Measurements from ENCODE around the gene C17orf107.

The C17orf107 gene

DNA sequence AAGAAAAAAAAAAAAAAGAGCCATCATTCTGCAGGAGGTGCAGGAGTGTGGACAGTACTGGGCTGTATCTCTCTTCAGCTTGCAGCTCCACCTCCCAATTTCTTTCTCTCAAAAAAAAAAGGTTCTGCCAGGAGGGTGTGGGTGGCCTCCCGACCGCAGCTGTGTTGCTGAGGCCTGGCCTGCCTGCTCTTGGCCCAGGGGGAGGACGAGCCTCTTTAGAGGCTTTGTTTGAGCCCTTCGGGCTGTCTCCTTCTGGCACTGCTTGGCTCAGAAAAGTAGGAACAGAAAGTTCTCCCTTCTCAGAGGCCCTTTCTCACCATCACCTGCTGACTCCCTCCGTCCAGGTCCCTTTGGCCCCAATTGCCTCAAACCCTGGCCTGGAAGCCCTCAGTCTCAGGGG is 22.2 kb upstream of the C17orf107 start:
- DNase-seq (ENCODE audit: low spot score): no peak

DNA sequence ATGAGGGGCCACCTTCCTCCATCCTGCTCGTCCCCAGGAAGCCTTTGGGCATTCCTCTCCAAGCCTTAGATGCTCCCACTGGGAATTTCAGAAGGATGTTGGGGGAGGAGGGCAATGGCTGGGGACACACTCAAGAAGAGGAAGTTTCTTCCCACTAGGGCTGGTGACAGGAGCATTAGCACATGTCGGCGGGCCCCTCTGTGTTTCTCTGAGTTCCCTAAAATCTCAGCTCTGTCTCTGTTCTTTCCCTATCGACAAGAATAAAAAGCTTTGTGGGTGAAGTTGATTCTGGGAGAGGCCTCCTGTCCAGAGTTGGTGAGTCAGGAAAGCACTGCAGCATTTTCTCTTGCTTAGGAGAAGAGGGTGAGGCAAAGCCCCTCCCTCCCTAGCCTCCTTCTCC is 19.7 kb upstream of the C17orf107 start:
- DNase-seq (ENCODE audit: low spot score): no peak

DNA sequence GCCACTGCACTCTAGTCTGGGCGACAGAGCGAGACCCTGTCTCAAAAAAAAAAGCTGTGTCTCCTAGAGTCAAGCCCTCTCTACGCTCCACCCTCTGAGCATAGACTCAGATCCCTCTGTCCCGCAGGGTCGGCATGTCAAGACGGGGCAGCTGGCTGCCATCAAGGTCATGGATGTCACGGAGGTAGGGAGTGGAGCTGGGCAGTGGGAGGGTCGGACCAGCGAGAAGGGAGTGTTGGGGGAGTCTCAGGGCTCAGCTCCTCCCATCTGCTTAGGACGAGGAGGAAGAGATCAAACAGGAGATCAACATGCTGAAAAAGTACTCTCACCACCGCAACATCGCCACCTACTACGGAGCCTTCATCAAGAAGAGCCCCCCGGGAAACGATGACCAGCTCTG is 18.5 kb upstream of the C17orf107 start:
- no peak for DNase-seq (ENCODE audit: low spot score)

DNA sequence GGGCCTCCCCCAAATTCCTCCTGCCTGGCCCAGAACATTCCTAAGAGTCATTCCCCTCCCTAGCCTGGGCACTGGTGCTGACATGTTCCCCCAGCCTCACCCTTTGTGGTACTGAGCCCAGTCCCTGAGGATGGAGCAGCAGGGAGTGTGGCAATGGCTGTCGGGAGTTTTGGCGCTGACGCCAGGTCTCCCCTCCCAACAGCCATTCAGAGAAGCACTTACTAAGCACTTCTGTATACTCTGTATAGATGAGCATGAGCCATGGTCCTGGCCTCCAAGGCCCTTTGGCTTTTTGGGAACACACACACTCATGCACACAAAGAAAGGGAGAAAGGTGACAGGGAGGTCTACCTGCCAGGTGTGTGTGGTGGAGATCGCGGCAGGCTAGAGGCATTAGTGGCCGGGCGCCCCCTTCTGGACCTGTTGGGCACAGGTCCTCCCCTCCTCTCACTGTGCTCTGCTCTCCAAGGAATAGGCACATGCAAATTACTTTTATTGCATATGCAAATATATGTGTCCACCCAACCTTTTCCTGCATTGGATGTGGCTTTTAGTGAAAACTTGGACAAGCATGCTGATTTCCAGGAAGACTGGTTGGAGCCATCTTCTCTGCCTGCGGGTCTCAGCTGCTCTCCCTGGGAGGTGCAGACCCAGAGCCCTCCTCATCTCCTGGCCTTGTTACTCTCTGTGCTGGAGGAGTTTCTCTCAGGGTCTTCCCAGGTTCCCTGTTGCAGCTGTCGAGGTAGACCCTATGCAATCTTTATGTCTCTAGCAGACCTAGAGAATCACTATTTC is 17.4 kb upstream of the C17orf107 start:
- peak; percentile 42 for DNase-seq (ENCODE audit: low spot score)

DNA sequence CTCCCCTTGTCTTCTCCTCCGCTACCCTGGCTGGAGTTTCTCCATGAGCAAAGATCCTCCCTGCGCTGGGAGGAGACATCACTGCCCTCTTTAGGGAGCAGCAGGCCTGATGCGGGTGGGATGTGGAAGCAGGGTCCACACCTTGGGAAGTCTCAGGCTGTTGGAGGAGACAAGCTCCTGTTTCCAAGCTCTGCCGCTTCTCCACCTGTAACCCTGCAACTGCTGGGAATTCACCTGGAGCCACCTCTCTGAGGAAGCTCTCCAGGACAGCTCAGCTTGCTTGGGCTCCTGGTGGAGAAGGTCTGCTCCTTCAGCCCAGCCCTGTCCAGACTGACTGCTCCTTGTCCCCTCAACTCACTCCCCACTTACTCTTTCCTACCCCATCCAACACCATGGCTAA is 14.8 kb upstream of the C17orf107 start:
- no peak for DNase-seq (ENCODE audit: low spot score)

DNA sequence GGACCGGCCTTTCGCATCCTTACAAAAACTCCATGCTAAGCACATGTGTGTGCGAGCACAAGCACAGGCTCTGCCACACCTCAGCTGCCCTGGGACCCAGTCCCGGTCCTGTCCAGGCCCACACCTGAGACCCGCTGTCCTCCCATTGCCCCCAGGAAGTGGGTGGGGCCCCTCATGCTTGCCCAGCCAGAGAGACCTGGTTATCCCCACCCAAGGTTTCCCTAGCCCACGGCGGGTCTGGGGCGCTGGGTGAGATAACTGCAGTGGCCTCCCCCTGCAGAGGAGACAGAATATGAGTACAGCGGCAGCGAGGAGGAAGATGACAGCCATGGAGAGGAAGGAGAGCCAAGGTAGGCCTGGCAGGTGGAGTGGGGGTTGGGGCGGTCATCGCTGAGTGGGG is 12.5 kb upstream of the C17orf107 start:
- no peak for DNase-seq (ENCODE audit: low spot score)

DNA sequence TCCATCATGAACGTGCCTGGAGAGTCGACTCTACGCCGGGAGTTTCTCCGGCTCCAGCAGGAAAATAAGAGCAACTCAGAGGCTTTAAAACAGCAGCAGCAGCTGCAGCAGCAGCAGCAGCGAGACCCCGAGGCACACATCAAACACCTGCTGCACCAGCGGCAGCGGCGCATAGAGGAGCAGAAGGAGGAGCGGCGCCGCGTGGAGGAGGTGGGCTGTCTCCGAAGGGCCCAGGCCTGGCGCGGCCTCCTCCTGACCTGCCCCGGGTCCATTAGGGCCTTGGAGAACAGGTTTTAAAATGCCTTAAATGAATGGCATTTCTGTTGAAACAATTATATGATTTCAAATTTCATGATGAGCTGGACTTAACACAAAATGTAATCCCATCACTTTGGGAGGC is 11.8 kb upstream of the C17orf107 start:
- no peak for DNase-seq (ENCODE audit: low spot score)

DNA sequence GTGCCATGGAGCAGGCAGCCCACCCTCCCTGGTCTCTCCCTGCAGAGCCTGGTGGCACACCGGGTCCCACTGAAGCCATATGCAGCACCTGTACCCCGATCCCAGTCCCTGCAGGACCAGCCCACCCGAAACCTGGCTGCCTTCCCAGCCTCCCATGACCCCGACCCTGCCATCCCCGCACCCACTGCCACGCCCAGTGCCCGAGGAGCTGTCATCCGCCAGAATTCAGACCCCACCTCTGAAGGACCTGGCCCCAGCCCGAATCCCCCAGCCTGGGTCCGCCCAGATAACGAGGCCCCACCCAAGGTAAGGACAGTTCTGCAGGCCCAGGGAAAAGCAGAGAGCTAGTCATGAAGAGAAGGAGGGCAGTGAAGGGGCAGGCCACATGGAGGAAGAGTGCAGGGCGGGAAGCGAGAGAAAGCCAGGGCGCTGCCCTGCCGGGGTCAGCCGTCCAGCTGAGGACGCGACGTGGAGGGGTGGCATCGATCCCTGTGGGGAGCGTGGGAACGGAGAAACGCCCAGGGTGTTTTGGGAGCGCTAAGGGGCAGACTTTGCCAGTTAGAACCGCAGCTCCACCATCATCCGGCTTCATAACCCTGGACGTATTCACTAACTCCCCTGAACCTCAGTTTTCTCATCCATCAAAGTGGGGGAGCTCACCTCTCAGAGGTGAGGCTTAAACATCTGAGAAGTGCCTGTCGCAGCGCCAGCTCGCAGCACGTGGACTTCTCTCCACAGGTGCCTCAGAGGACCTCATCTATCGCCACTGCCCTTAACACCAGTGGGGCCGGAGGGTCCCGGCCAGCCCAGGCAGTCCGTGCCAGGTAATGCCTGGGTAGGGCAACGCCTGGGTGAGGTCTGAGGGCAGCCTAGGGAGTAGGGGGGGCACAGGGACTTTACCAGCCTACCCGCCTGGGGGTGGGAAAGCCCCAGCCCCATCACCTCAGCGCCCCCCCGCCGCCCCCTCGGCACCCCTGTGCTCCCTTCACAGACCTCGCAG is 7.6 kb upstream of the C17orf107 start:
- DNase-seq (ENCODE audit: low spot score): no peak

DNA sequence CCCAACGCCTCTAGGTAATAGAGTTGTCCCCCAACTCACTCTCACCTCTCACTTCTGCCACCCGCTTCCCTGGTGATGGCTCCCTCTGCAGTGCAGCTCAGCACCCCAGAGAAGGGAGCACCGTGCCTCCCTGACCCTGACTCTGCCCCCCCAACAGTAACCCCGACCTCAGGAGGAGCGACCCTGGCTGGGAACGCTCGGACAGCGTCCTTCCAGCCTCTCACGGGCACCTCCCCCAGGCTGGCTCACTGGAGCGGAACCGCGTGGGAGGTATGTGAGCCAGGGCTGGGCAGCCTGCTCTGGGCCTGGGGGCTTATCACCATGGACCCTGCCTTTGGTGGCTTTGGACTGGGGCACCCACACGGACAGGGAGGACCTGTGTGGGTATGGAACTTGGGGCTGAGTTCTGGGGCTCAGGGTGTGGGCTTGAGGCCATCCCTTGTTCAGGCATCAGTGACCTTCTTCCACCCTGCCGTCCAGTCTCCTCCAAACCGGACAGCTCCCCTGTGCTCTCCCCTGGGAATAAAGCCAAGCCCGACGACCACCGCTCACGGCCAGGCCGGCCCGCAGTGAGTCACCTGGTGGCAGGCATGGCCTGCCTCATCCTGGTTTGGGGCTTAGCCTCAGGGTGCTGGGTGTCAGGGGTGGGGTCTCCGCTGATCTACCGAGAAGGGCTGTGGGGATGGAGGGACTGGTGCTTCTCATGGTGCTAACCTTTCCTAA is 6.7 kb upstream of the C17orf107 start:
- no peak for DNase-seq (ENCODE audit: low spot score)

DNA sequence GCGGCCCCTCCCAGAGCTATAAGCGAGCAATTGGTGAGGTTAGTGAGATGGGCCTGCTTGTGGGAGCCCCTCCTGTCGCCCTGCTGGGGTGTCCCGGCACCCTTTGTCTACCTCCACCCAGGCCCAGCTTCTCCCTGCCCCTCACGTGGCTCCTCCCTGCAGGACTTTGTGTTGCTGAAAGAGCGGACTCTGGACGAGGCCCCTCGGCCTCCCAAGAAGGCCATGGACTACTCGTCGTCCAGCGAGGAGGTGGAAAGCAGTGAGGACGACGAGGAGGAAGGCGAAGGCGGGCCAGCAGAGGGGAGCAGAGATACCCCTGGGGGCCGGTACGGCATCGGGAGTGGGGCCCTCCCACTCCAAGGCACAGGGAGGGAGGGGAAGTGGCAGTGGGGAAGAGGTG is 6.1 kb upstream of the C17orf107 start:
- no peak for DNase-seq (ENCODE audit: low spot score)

DNA sequence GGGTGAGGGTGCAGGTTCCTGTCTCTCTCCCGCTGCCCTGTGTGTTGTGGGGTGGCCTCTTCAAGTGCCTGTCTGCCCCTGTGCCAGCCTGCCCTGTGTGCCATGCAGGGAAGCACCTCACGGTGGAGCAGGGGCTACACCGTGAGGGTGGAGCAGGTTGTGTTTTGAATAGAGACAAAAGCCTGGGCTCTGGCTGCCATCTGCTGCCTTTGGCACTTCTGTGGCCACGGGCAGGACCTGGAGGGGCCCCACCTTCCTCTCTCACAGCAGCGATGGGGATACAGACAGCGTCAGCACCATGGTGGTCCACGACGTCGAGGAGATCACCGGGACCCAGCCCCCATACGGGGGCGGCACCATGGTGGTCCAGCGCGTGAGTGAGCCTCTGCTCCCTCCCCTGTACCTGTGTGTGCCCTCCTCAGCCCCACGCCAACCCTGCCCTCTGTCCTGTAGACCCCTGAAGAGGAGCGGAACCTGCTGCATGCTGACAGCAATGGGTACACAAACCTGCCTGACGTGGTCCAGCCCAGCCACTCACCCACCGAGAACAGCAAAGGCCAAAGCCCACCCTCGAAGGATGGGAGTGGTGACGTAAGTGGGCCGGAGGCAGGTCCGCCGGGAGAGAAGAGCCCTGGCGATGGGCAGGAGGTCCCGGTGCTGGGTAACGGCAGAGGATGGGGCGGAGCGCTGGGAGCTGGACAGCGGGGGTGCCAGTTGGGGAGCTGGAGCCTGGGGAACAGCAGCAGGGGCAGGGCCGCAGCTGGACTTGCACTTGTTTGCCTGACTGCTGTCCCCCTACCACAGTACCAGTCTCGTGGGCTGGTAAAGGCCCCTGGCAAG is 5.4 kb upstream of the C17orf107 start:
- DNase-seq (ENCODE audit: low spot score): no peak

DNA sequence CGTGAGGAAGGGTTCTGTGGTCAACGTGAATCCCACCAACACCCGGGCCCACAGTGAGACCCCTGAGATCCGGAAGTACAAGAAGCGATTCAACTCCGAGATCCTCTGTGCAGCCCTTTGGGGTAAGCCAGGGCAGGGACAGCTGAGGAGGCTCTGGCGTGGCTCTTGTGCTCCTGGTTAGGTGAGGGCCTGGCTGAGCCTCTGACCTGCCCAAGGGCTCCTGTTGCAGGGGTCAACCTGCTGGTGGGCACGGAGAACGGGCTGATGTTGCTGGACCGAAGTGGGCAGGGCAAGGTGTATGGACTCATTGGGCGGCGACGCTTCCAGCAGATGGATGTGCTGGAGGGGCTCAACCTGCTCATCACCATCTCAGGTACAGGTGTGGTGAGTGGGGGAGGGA is 4.2 kb upstream of the C17orf107 start:
- no peak for DNase-seq (ENCODE audit: low spot score)

DNA sequence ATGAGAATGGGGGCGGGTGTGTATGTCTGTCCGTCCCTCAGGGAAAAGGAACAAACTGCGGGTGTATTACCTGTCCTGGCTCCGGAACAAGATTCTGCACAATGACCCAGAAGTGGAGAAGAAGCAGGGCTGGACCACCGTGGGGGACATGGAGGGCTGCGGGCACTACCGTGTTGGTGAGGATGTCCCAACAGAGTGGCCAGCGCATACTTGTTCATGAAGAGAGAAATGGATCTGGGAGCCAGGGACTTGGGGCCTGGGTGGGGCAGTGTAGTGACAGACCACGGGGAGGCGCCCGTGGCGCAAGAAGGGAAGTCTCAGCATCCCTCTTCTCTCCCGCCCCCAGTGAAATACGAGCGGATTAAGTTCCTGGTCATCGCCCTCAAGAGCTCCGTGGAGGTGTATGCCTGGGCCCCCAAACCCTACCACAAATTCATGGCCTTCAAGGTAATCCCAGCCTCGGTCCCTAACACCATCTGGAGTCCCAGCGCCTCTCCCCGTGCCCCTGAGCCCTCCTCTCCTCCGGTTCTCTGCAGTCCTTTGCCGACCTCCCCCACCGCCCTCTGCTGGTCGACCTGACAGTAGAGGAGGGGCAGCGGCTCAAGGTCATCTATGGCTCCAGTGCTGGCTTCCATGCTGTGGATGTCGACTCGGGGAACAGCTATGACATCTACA is 3.5 kb upstream of the C17orf107 start:
- DNase-seq (ENCODE audit: low spot score): no peak

DNA sequence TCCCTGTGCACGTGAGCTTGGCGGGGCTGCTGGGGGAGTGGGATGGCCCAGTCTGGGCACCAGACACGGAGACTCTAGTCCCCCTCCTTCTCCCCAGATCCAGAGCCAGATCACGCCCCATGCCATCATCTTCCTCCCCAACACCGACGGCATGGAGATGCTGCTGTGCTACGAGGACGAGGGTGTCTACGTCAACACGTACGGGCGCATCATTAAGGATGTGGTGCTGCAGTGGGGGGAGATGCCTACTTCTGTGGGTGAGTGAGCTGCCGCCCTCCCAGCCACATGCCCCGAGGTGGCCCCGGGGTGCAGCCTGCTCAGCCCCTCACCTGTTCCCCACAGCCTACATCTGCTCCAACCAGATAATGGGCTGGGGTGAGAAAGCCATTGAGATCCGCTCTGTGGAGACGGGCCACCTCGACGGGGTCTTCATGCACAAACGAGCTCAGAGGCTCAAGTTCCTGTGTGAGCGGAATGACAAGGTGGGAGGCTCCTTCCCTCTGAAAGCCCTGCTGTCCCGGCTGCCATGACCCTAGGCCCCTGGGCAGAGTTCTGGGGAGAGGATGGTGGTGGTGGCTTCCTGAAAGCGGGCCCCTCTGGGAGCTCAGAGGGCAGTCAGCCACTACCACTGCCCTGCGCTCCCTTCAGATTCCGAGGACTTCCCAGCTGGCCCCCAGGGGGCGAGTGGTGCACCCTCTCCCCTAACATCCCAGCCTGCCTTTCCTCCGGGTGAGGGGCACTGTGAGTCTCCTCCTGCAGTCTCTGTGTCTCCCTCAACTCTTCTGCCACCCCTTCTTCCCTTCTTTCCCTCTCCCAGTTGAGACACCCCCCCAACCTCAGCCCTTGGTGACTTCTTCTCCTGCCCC is 2.8 kb upstream of the C17orf107 start:
- no peak for DNase-seq (ENCODE audit: low spot score)

DNA sequence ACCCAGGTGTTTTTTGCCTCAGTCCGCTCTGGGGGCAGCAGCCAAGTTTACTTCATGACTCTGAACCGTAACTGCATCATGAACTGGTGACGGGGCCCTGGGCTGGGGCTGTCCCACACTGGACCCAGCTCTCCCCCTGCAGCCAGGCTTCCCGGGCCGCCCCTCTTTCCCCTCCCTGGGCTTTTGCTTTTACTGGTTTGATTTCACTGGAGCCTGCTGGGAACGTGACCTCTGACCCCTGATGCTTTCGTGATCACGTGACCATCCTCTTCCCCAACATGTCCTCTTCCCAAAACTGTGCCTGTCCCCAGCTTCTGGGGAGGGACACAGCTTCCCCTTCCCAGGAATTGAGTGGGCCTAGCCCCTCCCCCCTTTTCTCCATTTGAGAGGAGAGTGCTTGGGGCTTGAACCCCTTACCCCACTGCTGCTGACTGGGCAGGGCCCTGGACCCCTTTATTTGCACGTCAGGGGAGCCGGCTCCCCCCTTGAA is 2.1 kb upstream of the C17orf107 start:
- DNase-seq (ENCODE audit: low spot score): no peak

DNA sequence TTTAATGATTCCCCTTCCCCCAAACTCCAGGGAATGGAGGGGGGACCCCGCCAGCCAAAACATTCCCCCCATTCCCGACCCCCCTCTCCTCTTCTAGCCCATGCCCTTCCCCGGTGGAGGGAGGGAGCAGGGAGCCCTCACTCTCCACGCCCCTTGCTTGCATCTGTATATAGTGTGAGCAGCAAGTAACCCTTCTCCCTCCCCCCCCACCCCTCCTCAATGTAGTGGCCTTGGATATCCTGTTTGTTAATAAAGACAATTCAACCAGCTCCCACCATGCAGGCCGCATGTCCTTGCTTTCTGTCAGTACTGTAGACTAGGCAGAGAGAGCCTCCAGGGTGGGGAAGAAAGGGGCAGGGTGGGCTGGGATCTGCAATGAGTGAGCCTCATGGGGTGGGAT is 1.6 kb upstream of the C17orf107 start:
- no peak for DNase-seq (ENCODE audit: low spot score)

DNA sequence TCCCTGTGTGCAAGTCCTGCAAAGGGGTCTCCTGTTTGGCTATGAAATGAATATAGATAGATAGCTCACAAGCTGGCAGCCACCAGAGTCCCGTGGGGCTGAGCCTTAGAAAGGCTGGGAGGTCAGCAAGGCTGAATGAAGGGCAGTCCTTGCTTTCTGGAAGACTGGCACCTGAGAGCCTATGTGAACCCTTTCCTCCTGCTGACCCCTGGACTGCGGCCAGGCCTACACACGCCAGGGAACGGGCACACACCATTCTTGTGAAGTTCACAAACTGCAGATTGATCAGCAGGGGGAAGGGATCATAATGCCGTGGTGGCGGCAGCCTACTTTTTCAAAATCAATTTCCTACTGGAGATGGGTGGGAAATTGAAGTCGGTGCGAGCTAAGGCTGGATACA is 985 bp upstream of the C17orf107 start:
- no peak for DNase-seq (ENCODE audit: low spot score)

DNA sequence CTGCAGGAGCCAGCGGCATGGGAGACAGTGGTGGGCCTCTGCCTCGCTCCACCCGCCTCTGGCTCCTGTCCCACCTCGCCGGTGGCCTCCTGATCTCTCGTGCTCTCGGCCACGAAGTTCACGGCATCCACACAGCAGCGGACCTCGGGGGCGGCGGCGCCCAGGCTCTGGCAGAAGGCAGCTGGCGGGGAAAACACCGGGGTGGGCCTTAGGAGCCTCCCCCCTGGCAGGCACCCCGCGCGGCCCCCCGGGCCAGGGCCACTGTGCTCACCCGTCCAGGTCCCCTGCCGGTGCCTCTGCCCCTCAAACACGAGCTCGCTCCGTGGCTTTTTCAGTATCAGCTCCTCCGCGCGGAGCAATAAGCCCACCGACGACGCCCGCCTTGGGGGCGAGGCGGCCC is 409 bp upstream of the C17orf107 start:
- DNase-seq (ENCODE audit: low spot score): no peak

DNA sequence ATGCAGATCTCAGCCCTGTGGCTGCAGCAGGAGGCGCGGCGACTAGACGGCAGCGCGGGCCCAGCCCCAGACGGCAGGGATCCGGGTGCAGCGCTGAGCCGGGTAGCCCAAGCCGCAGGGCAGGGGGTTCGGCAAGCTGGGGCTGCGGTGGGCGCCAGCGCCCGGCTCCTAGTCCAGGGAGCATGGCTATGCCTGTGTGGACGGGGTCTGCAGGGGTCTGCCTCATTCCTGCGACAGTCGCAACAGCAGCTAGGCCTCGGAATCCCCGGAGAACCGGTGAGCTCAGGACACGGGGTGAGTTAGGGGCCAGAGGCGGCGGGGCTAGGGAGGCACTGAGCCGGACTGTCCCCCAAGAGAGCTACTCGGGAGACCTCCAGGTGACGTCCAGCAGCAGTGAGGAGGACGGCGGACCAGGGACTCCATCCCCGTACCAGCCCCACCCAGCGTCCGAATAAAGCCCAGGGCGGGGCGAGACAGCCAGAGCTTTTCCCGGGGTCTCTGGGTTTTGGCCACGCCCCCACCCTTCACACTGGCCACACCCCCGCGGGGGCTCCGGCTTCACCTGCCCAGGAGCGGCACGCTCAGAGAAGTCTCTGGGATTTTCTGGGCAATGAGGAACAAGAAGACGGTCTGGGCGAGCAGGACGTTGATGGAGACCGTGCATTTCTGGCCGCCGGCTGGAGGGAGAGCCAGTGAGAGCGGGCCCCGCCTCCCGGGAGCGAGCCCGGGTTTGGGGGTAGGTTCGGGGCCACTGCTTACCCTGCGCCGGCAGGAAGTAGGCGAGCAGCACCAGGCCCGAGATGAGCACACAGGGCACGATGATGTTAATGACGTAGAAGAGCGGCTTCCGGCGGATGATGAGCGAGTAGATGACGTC is 1.1 kb downstream of the C17orf107 start:
- DNase-seq (ENCODE audit: low spot score): no peak
